ENCODE results near the gene SLC23A2. TPM values are rescaled to one million over a fixed set of nuclear protein-coding genes. Genes with fewer than 3 reads are reported as not detected.

The SLC23A2 gene
- total and polyA plus RNA-seq, 4 donors: 9.1 to 48.4 (median 14.7) TPM

DNA sequence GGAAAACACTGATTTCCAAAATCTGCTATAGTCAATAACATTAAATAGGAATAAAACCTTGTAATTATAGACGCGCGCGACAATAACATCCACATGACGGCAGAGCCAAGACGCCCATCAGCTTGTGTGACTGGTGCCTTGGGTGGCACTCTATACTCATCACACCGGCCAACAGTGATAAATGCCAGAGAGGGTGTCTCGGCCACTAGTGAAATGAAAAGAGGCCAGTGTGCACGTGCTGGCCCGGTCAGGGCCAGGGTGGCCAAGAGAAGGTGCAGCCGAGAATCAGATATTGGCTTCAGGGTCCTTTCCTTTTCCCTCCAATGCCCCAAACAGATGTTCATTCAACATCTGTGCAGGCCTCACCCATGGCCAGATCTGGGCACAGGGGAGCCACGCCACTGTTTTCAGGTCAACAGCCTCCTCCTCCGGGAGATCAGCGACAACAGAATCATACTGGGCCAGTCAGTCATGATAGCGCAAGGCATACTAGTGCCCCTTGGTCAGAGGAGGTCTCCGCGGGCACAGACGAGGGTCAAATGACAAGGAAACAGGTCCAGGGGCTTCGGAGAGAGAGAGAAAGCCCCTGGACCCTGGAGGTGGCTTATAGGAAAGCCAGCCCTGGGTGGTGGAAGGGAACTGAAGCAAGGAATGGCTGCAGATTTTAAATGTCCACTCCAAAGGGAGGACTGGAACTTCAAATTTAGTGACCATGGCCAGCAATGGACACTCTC is 145.1 kb downstream of the SLC23A2 start:
- H3K4me3 ChIP-seq (ENCODE audit: low read depth in 1 of 3, low read length in 3 of 3): no peak overlapping the region
- DNase-seq (ENCODE audit: low spot score): no peak
- no peak overlapping the region for H3K9ac ChIP-seq (ENCODE audit: low read depth in 1 of 2, low read length in 2 of 2)
- H3K27me3 ChIP-seq (ENCODE audit: control insufficient read depth in 4 of 4, insufficient read depth in 4 of 4, low read length in 3 of 4): no peaks in the 10 kb centered on the region
- H3K4me1 ChIP-seq (ENCODE audit: control insufficient read depth in 4 of 4, insufficient read depth in 4 of 4, low read length in 3 of 4): peaks cover 0 to 17% (median 6%) of the 10 kb centered on the region in 4 donors
- H3K9me3 ChIP-seq (ENCODE audit: control insufficient read depth in 4 of 4, low read length in 3 of 4): no peaks in the 10 kb centered on the region
- TF ChIP-seq, protein P1, sequence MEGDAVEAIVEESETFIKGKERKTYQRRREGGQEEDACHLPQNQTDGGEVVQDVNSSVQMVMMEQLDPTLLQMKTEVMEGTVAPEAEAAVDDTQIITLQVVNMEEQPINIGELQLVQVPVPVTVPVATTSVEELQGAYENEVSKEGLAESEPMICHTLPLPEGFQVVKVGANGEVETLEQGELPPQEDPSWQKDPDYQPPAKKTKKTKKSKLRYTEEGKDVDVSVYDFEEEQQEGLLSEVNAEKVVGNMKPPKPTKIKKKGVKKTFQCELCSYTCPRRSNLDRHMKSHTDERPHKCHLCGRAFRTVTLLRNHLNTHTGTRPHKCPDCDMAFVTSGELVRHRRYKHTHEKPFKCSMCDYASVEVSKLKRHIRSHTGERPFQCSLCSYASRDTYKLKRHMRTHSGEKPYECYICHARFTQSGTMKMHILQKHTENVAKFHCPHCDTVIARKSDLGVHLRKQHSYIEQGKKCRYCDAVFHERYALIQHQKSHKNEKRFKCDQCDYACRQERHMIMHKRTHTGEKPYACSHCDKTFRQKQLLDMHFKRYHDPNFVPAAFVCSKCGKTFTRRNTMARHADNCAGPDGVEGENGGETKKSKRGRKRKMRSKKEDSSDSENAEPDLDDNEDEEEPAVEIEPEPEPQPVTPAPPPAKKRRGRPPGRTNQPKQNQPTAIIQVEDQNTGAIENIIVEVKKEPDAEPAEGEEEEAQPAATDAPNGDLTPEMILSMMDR (IDR thresholded peaks at IDR 0.05; ENCODE audit: low read depth, low read length, missing input control): no peak
- no peak for TF ChIP-seq GABPA (IDR thresholded peaks at IDR 0.05 in 1 of 2, conservative IDR thresholded peaks at IDR 0.05 in 1 of 2)
- no peak for TF ChIP-seq HNF4G (IDR thresholded peaks at IDR 0.05)
- TF ChIP-seq, protein P2, sequence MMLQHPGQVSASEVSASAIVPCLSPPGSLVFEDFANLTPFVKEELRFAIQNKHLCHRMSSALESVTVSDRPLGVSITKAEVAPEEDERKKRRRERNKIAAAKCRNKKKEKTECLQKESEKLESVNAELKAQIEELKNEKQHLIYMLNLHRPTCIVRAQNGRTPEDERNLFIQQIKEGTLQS (IDR thresholded peaks at IDR 0.05): no peak
- no peak for TF ChIP-seq NR2F2 (IDR thresholded peaks at IDR 0.05)
- no peak for TF ChIP-seq JUND (IDR thresholded peaks at IDR 0.05)
- H3K36me3 ChIP-seq (ENCODE audit: control insufficient read depth in 4 of 4, insufficient read depth in 3 of 4, low read depth in 1 of 4, low read length in 3 of 4): peaks cover 13 to 58% (median 54%) of the 10 kb centered on the region in 4 donors
- H3K27ac ChIP-seq (ENCODE audit: low read depth in 1 of 2, low read length in 2 of 2): peak overlapping the region; percentile 21 to 56
- 88% methylated on average over 19 of the region's 19 CpGs for WGBS

DNA sequence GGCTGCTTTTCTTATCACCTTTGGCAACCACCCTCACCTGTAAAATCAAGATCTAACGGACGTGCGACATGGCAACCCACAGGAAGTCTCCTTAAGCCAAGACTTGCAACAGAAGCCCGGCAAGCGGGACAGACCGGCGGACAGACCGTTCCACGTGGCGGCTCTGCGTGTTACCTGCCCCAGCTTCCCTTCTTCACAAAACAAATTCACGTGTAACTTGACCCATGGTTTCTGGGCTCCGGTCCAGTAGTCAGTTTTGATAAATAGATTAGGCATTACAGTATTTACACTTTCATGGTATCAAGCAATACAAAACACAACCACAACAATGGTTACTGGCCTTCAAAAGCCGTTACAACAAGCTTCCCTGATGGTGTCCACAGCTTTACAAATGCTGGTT is 145.8 kb downstream of the SLC23A2 start:
- Histone ChIP-seq H3K9ac (ENCODE audit: low read depth in 1 of 2, low read length in 2 of 2) (no peak overlapping the region), H3K27me3 (ENCODE audit: control insufficient read depth in 4 of 4, insufficient read depth in 4 of 4, low read length in 3 of 4) (no peaks in the 10 kb centered on the region), H3K36me3 (ENCODE audit: control insufficient read depth in 4 of 4, insufficient read depth in 3 of 4, low read depth in 1 of 4, low read length in 3 of 4) (peaks cover 13 to 54% (median 50%) of the 10 kb centered on the region in 4 donors), H3K4me1 (ENCODE audit: control insufficient read depth in 4 of 4, insufficient read depth in 4 of 4, low read length in 3 of 4) (peaks cover 0 to 17% (median 6%) of the 10 kb centered on the region in 4 donors), H3K9me3 (ENCODE audit: control insufficient read depth in 4 of 4, low read length in 3 of 4) (no peaks in the 10 kb centered on the region), H3K4me3 (ENCODE audit: low read depth in 1 of 3, low read length in 3 of 3) (no peak overlapping the region), H3K27ac (ENCODE audit: low read depth in 1 of 2, low read length in 2 of 2) (peak overlapping the region; percentile 21 to 56)
- TF ChIP-seq RAD21 (IDR thresholded peaks at IDR 0.05): peak; percentile 14 to 32
- peak in 1 of 2 donors; percentile 45 for TF ChIP-seq EGR1 (IDR thresholded peaks at IDR 0.05; ENCODE audit: low read depth in 2 of 2)
- peak; percentile 66 for TF ChIP-seq FOXA2 (IDR thresholded peaks at IDR 0.05)
- TF ChIP-seq TAF1 (conservative IDR thresholded peaks at IDR 0.05): no peak
- TF ChIP-seq, protein P3, sequence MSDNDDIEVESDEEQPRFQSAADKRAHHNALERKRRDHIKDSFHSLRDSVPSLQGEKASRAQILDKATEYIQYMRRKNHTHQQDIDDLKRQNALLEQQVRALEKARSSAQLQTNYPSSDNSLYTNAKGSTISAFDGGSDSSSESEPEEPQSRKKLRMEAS (IDR thresholded peaks at IDR 0.05): peak; percentile 92
- TF ChIP-seq YY1 (IDR thresholded peaks at IDR 0.05): peak; percentile 81
- TF ChIP-seq, protein P1 (IDR thresholded peaks at IDR 0.05; ENCODE audit: low read depth, low read length, missing input control): no peak
- TF ChIP-seq SP1 (IDR thresholded peaks at IDR 0.05): peak; percentile 47
- TF ChIP-seq HNF4G (IDR thresholded peaks at IDR 0.05): no peak
- TF ChIP-seq, protein P4, sequence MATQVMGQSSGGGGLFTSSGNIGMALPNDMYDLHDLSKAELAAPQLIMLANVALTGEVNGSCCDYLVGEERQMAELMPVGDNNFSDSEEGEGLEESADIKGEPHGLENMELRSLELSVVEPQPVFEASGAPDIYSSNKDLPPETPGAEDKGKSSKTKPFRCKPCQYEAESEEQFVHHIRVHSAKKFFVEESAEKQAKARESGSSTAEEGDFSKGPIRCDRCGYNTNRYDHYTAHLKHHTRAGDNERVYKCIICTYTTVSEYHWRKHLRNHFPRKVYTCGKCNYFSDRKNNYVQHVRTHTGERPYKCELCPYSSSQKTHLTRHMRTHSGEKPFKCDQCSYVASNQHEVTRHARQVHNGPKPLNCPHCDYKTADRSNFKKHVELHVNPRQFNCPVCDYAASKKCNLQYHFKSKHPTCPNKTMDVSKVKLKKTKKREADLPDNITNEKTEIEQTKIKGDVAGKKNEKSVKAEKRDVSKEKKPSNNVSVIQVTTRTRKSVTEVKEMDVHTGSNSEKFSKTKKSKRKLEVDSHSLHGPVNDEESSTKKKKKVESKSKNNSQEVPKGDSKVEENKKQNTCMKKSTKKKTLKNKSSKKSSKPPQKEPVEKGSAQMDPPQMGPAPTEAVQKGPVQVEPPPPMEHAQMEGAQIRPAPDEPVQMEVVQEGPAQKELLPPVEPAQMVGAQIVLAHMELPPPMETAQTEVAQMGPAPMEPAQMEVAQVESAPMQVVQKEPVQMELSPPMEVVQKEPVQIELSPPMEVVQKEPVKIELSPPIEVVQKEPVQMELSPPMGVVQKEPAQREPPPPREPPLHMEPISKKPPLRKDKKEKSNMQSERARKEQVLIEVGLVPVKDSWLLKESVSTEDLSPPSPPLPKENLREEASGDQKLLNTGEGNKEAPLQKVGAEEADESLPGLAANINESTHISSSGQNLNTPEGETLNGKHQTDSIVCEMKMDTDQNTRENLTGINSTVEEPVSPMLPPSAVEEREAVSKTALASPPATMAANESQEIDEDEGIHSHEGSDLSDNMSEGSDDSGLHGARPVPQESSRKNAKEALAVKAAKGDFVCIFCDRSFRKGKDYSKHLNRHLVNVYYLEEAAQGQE (IDR thresholded peaks at IDR 0.05): peak; percentile 24
- TF ChIP-seq JUND (IDR thresholded peaks at IDR 0.05): peak in 1 of 2 donors; percentile 51
- TF ChIP-seq, protein P5, sequence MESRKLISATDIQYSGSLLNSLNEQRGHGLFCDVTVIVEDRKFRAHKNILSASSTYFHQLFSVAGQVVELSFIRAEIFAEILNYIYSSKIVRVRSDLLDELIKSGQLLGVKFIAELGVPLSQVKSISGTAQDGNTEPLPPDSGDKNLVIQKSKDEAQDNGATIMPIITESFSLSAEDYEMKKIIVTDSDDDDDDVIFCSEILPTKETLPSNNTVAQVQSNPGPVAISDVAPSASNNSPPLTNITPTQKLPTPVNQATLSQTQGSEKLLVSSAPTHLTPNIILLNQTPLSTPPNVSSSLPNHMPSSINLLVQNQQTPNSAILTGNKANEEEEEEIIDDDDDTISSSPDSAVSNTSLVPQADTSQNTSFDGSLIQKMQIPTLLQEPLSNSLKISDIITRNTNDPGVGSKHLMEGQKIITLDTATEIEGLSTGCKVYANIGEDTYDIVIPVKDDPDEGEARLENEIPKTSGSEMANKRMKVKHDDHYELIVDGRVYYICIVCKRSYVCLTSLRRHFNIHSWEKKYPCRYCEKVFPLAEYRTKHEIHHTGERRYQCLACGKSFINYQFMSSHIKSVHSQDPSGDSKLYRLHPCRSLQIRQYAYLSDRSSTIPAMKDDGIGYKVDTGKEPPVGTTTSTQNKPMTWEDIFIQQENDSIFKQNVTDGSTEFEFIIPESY (IDR thresholded peaks at IDR 0.05): peak; percentile 75
- peak in 1 of 2 donors; percentile 81 for TF ChIP-seq GABPA (IDR thresholded peaks at IDR 0.05 in 1 of 2, conservative IDR thresholded peaks at IDR 0.05 in 1 of 2)
- TF ChIP-seq FOXA1 (IDR thresholded peaks at IDR 0.05): peak; percentile 66
- TF ChIP-seq RXRA (IDR thresholded peaks at IDR 0.05): peak; percentile 55 to 87
- TF ChIP-seq NR2F2 (IDR thresholded peaks at IDR 0.05): no peak
- peak; percentile 62 to 85 for TF ChIP-seq HNF4A (conservative IDR thresholded peaks at IDR 0.05)
- TF ChIP-seq, protein P2 (IDR thresholded peaks at IDR 0.05): no peak
- DNase-seq (ENCODE audit: low spot score): no peak
- 45% methylated on average over 14 of the region's 14 CpGs for WGBS

Measured in liver (tissue), 9 donors.